Ishikawa (cell line): ENCODE results near the gene GAL3ST3.

Experiments
- EP300 ChIP-seq: IDR thresholded peaks from 2 replicates; pipeline ENCODE4 v1.6.1; 2012; ENCODE audit warnings: borderline replicate concordance
- RAD21 ChIP-seq: IDR thresholded peaks from 2 replicates; pipeline ENCODE4 v1.6.1; 2012; ENCODE audit warnings: low read depth
- YY1 ChIP-seq: IDR thresholded peaks from 2 replicates; pipeline ENCODE4 v1.6.1; 2012; ENCODE audit warnings: low read depth
- TF ChIP-seq, protein P1 (sequence below): IDR thresholded peaks from 2 replicates; pipeline ENCODE4 v1.6.1; 2012; ENCODE audit warnings: low read depth, mild to moderate bottlenecking

- TF ChIP-seq EP300, result no peak
- no peak for TF ChIP-seq YY1
- TF ChIP-seq, protein P1, sequence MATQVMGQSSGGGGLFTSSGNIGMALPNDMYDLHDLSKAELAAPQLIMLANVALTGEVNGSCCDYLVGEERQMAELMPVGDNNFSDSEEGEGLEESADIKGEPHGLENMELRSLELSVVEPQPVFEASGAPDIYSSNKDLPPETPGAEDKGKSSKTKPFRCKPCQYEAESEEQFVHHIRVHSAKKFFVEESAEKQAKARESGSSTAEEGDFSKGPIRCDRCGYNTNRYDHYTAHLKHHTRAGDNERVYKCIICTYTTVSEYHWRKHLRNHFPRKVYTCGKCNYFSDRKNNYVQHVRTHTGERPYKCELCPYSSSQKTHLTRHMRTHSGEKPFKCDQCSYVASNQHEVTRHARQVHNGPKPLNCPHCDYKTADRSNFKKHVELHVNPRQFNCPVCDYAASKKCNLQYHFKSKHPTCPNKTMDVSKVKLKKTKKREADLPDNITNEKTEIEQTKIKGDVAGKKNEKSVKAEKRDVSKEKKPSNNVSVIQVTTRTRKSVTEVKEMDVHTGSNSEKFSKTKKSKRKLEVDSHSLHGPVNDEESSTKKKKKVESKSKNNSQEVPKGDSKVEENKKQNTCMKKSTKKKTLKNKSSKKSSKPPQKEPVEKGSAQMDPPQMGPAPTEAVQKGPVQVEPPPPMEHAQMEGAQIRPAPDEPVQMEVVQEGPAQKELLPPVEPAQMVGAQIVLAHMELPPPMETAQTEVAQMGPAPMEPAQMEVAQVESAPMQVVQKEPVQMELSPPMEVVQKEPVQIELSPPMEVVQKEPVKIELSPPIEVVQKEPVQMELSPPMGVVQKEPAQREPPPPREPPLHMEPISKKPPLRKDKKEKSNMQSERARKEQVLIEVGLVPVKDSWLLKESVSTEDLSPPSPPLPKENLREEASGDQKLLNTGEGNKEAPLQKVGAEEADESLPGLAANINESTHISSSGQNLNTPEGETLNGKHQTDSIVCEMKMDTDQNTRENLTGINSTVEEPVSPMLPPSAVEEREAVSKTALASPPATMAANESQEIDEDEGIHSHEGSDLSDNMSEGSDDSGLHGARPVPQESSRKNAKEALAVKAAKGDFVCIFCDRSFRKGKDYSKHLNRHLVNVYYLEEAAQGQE, result no peak
- TF ChIP-seq RAD21, result no peak
Observed at GRCh38 chr11:66020212-66020611, 28.7 kb downstream of the GAL3ST3 start.
